GM08714 (cell line): ENCODE measurements around the gene COL23A1.

ENCODE experiments used
- H3K4me3 ChIP-seq: fragments of 200-500 bp; sonication (Bioruptor generic); 2 replicates; pipeline ENCODE4 v1.5.1; 2014; ENCODE audit warnings: mild to moderate bottlenecking, low read length, inconsistent platforms
- ZNF274 ChIP-seq: IDR thresholded peaks from 2 replicates; pipeline ENCODE4 v1.6.1; 2012; ENCODE audit warnings: mild to moderate bottlenecking, low read depth, low read length

COL23A1 gene

GRCh38 chr5:178389796-178390195 is 200.4 kb downstream of the COL23A1 start:
- no peak for TF ChIP-seq ZNF274
- H3K4me3 ChIP-seq = no peak overlapping the region

DNA sequence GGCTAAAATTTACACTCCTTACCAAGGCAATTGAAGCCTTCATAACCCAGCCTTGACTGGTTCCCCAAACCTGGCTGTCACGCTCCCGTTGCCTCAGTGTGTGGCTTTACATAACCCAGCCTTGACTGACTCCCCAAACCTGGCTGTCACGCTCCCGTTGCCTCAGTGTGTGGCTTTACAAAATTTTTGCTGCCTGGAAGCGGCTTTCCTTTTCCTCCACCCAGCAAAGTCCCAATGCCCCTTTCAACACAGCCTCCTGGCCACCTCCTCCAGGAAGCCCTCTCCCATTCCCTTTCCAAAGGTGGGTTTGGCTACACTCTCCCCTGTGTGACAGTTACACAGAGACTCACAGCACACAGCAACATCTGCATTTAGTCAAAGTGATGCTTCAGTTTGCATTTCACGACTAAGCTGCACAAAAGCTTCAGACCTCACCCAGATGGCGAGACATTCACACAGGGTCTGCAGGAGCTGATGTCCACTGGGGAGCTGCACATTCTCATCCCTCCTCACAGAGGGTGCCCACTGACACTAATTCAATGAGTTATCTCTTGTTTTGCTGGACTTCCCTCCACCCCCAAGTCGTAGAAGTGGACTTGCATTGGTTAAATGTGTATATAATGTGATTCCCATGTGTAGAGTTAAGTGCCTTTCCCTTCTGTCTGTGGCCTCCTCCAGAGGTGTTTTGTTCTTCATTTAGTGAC is 201.0 kb downstream of the COL23A1 start:
- H3K4me3 ChIP-seq = no peak overlapping the region
- TF ChIP-seq ZNF274 = no peak

DNA sequence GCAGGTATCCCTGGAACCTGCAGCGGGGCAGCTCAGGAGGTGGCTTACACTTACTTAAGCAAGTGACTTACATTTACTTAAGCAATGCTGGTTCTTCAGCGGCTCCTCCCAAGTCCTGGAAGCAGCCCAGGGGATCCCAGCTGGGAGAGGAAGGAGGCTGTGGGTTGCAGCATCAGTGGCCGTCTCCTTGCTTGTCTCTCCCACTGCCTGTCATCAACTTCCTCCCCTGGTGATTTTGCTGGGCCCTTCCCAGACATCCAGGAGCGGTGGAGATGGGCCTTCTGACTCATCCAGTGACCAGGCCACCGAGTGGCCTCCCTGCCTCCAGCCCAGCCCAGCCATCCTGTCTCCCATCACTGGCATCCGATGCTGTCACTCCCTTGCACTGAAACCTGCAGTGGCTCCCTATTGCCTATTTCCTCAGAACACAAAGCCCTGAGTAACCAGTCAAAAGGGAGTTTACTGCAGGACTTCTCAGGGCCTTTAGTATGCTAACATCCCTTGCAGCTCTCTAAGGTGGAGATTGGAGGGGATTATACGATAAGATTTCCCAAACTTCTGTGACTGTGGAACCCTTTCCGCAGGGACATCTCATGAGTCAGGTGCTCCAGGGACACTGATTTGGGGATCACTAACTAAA is 201.7 kb downstream of the COL23A1 start:
- H3K4me3 ChIP-seq = no peak overlapping the region
- TF ChIP-seq ZNF274 = no peak

GRCh38 chr5:178387856-178388190 is 202.4 kb downstream of the COL23A1 start:
- no peak overlapping the region for H3K4me3 ChIP-seq
- TF ChIP-seq ZNF274 = no peak

DNA sequence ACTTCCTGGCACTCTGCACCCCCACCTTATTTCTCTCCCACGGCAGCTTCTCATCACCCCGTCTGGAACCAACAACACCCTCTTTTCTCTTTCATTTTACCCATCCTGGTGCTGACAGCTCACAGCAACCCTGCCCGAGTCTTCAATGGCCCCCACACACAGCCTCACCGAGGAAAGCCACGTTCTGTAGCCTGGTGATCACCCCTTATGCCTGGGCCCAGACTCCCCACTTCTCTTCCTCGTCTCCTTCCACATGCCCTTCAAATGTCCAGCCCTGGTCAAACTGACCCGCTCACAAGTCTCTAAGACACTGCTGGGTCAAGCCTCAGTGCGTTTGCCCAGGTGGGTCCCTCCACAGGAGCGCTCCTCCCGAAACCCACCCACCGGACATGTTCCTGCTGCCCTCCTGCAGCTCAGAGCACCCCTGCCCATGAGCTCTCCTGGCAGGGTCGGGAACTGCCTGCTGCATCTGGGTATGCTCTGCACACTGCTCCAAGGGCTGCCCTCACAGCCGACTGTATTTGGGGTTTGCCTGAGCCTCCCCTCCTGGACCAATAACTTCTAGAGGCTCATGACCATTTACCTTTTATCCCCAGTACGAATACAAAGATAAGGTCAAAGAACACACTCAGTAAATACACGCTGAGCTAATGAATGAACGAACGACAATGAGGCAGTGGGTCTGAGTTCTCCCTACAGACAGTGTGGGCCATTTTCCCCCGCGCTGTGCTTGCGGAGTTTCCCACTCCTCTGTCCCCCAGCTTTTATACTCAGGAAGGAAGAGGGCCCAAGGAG is 202.9 kb downstream of the COL23A1 start:
- no peak for TF ChIP-seq ZNF274
- no peak overlapping the region for H3K4me3 ChIP-seq

GRCh38 chr5:178386336-178386931 is 203.8 kb downstream of the COL23A1 start:
- no peak for TF ChIP-seq ZNF274

GRCh38 chr5:178385496-178385890 is 204.7 kb downstream of the COL23A1 start:
- H3K4me3 ChIP-seq = no peak overlapping the region
- TF ChIP-seq ZNF274 = no peak

More at GRCh38 chr5:178386336-178386931, 203.8 kb downstream of the COL23A1 start:
- H3K4me3 ChIP-seq = no peak overlapping the region

DNA sequence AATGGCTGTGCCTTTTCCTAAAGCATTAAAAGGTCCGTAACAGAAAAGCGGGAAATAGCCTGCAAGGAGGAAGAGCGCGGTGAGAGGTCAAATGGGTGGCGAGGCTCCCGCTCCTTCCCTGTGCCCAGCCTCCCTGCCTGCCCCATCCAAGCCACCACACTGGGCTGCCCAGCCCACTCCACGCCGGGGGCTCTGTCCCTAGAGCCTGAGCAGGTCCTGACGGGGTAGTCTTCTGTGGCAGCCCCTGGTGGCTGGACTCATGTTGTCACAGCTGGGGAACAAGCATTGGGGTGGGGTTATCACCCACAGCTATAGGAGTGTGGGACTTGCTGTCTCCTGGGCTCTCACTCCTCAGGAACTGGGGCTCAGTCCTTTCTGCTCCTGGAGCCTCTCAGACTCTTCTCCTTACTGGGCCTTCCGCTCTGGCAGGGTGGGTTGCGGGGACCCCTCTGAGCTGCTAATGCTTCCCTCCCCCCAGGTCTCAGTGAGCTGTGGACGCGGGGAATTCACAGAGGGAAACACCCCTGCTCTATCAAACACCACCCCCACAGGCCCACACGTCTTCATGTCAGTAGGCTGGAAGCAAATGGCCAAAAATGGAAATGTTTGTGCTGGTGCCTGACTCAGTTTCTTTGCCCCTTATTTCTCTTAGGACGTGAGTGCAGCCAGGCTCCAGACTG is 205.2 kb downstream of the COL23A1 start:
- H3K4me3 ChIP-seq = no peak overlapping the region
- no peak for TF ChIP-seq ZNF274

DNA sequence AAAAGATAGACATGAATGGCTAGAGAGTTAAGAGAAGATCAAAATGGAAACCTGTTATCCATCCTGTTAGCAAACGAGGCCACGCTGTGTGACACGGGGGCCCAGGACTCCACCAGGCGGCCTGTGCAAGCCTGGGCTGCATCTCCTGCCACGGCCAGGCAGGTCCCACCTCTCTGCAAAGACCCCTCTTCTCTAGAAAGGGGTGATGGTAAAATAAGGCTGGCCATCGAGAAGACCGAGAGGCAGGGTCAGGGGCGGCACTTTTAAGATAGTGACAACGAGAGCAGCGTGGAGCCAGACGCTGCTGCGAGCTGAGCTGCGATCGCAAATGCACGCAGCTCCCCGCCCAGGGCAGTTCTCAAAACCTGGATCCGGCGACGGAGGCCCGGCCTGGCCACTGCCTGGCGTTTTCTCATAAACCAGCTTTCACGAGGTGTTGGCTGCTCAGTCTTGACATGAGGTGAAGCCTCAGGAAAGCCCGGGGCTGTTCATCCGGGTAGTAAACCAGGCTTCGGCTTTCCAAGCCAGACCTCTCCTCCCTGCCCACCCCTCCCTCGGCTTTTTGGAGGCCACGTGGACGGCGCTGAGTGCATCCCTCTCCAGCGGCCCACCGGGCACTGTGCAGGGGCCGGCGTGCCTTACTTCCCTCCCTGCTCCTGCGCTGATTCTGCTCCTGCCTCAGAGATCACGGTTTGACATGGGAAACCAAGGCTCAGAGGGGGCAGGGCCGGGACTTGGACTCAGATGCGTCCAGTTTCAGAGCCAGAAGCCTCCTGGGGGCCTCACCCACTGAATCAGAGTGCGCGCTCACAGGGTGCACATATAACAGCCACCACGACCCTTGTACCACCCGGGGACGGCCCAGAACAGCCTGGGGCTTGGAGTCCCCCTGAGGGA is 206.0 kb downstream of the COL23A1 start:
- TF ChIP-seq ZNF274 = no peak
- no peak overlapping the region for H3K4me3 ChIP-seq

DNA sequence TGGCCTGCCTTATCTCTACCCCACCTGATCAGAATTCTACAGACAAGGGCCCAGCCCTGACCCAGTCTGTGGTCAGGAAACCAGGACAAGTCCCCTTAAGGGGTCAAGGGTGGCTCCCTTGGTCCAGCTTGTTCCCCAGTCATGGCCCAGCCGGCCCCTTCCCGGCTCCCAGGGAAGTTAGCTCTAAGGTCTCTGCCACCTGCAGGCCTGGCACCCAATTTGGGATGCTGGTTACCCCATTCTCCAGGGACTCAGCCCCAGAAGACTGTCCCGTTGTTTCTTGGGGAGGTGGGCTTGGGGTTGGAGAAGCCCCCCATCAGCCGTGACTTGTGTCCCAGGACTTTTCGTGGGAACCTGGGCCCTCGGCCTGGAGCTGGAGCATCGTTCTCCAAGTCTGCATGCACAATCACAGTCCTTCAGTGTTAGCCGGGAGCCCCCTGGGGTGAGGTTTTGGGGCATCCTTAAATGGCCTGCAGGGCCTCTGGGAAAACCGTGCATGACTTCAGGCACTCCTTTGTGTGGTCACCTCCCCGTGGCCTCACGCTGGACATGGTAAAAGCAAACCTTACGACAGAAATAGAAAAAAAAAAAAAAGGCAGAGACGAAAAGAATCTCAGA is 206.8 kb downstream of the COL23A1 start:
- TF ChIP-seq ZNF274 = no peak
- no peak overlapping the region for H3K4me3 ChIP-seq

- no peak for TF ChIP-seq ZNF274
- H3K4me3 ChIP-seq = no peak overlapping the region
These were observed 207.4 kb downstream of the COL23A1 start for GRCh38 chr5:178382754-178383164.

GRCh38 chr5:178381921-178382695 is 208.1 kb downstream of the COL23A1 start:
- no peak for TF ChIP-seq ZNF274
- no peak overlapping the region for H3K4me3 ChIP-seq
